ENCODE data around the gene MAD1L1.

DNA sequence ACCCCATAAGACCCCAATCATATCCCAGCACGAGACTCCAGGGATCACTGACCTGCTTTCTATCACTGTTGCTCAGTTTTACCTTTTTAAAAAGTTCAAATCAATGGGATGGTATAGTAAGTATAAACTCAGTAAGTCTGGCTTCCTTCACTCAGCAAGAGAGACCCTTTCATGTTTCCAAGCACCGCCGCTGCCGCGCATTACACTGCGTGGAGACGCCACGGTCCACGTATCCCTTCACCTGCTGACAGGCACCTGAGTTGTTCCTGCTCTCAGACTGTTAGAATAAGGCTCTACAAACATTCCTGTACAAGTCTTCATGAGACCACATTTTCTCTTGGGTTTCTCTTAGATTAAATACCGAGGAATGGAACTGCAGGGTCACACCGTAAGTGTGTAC lies 28.3 kb downstream of the MAD1L1 start:
- TF ChIP-seq, protein P1, sequence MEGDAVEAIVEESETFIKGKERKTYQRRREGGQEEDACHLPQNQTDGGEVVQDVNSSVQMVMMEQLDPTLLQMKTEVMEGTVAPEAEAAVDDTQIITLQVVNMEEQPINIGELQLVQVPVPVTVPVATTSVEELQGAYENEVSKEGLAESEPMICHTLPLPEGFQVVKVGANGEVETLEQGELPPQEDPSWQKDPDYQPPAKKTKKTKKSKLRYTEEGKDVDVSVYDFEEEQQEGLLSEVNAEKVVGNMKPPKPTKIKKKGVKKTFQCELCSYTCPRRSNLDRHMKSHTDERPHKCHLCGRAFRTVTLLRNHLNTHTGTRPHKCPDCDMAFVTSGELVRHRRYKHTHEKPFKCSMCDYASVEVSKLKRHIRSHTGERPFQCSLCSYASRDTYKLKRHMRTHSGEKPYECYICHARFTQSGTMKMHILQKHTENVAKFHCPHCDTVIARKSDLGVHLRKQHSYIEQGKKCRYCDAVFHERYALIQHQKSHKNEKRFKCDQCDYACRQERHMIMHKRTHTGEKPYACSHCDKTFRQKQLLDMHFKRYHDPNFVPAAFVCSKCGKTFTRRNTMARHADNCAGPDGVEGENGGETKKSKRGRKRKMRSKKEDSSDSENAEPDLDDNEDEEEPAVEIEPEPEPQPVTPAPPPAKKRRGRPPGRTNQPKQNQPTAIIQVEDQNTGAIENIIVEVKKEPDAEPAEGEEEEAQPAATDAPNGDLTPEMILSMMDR (conservative IDR thresholded peaks at IDR 0.05; ENCODE audit: low read depth, low read length) = no peak
- TF ChIP-seq EZH2 (IDR thresholded peaks at IDR 0.05; ENCODE audit: borderline replicate concordance, low read depth, low read length, poor library complexity, severe bottlenecking) = no peak
